ENCODE data around the gene SFRP2. TPM values are rescaled to one million over a fixed set of nuclear protein-coding genes. Genes with fewer than 3 reads are reported as not detected.

SFRP2 gene
- total RNA-seq, 2 experiments from 2014 or later: not detected

DNA sequence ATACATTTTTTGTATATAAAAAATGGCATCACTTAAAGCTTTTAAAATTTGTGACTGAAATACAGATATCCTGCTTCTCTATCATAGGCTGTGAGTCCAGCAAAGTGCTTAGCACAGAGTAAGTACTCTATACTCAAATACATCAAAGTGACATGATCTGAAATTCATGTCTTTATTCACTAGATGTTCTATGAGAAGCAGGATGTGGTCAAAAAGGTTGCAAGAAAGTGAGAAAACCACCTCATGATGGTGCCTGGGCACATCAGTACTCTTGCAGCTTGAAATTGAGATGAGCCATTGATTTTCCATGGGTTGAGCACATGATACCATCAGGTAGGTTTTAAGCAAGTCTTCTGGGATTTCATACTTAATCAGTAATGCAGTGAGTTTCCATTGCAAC, 20.4 kb upstream of the SFRP2 start:
- Histone ChIP-seq H3K4me1 (ENCODE audit: insufficient read depth, low read length, poor library complexity, severe bottlenecking) (no peaks in the 10 kb centered on the region), H4K20me1 (ENCODE audit: insufficient read depth, low read length) (no peaks in the 10 kb centered on the region), H3K9me2 (ENCODE audit: insufficient read depth, low read length) (no peaks in the 10 kb centered on the region), H3K27ac (ENCODE audit: low read depth, low read length, poor library complexity, severe bottlenecking) (no peak overlapping the region), H3K4me2 (ENCODE audit: low read length) (no peak overlapping the region), H3K79me2 (ENCODE audit: insufficient read depth, low read depth, low read length) (no peaks in the 10 kb centered on the region), H3K4me3 (ENCODE audit: low read depth, low read length, poor library complexity, severe bottlenecking) (no peak overlapping the region), H3K9me3 (ENCODE audit: low read length) (no peaks in the 10 kb centered on the region), H2AFZ (ENCODE audit: low read length) (no peak overlapping the region), H3K36me3 (ENCODE audit: insufficient read depth, low read length) (no peaks in the 10 kb centered on the region)
- POLR2A ChIA-PET: no interaction called here
- DNase-seq (ENCODE audit: low spot score): no peak
- TF ChIP-seq, protein P1, sequence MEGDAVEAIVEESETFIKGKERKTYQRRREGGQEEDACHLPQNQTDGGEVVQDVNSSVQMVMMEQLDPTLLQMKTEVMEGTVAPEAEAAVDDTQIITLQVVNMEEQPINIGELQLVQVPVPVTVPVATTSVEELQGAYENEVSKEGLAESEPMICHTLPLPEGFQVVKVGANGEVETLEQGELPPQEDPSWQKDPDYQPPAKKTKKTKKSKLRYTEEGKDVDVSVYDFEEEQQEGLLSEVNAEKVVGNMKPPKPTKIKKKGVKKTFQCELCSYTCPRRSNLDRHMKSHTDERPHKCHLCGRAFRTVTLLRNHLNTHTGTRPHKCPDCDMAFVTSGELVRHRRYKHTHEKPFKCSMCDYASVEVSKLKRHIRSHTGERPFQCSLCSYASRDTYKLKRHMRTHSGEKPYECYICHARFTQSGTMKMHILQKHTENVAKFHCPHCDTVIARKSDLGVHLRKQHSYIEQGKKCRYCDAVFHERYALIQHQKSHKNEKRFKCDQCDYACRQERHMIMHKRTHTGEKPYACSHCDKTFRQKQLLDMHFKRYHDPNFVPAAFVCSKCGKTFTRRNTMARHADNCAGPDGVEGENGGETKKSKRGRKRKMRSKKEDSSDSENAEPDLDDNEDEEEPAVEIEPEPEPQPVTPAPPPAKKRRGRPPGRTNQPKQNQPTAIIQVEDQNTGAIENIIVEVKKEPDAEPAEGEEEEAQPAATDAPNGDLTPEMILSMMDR (conservative IDR thresholded peaks at IDR 0.05; ENCODE audit: low read length): no peak
- TF ChIP-seq EZH2phosphoT487 (IDR thresholded peaks at IDR 0.05; ENCODE audit: borderline replicate concordance, low read depth, low read length): no peak
- intact Hi-C loops (cut with micrococcal nuclease; ENCODE audit: unreplicated experiment): no loop called here
- CTCF ChIA-PET (ENCODE audit: unreplicated experiment): no interaction called here
- no TSS peak for BruUV-seq (replicated peaks)

DNA sequence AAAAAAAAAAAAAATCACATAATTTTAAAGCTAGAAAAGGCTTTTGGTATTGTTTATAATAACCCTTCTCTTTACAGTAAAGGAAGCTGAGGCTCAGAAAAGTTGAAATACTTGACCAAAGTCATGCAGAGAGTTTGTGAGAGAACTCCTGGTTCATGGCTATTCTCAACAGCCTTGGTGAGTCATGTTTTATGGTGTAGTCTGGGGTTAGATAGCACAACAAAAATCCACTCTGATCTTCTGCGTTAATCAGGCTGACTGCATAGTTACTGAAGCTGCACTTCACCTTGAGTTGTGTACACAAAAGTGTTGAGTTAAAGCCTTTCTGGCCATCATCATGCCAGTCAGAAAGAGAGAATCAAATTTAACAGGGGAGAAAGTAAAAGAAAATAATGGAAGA, 19.3 kb upstream of the SFRP2 start:
- H3K4me3 ChIP-seq (ENCODE audit: low read depth, low read length, poor library complexity, severe bottlenecking): no peak overlapping the region
- no peaks in the 10 kb centered on the region for H3K9me3 ChIP-seq (ENCODE audit: low read length)
- no peak overlapping the region for H2AFZ ChIP-seq (ENCODE audit: low read length)
- H3K4me2 ChIP-seq (ENCODE audit: low read length): no peak overlapping the region
- H3K27ac ChIP-seq (ENCODE audit: low read depth, low read length, poor library complexity, severe bottlenecking): no peak overlapping the region
- H3K36me3 ChIP-seq (ENCODE audit: insufficient read depth, low read length): no peaks in the 10 kb centered on the region
- intact Hi-C loops (cut with micrococcal nuclease; ENCODE audit: unreplicated experiment): no loop called here
- H3K79me2 ChIP-seq (ENCODE audit: insufficient read depth, low read depth, low read length): no peaks in the 10 kb centered on the region
- H4K20me1 ChIP-seq (ENCODE audit: insufficient read depth, low read length): no peaks in the 10 kb centered on the region
- CTCF ChIA-PET (ENCODE audit: unreplicated experiment): no interaction called here
- no peak for TF ChIP-seq EZH2phosphoT487 (IDR thresholded peaks at IDR 0.05; ENCODE audit: borderline replicate concordance, low read depth, low read length)
- TF ChIP-seq, protein P1 (conservative IDR thresholded peaks at IDR 0.05; ENCODE audit: low read length): no peak
- POLR2A ChIA-PET: interaction anchor here (0.7 kb wide), 2 partner anchors 125 to 557 kb away, joined by 3 read pairs; no protein-coding TSS in a partner anchor
- DNase-seq (ENCODE audit: low spot score): no peak
- no peaks in the 10 kb centered on the region for H3K4me1 ChIP-seq (ENCODE audit: insufficient read depth, low read length, poor library complexity, severe bottlenecking)
- no TSS peak for BruUV-seq (replicated peaks)
- no peaks in the 10 kb centered on the region for H3K9me2 ChIP-seq (ENCODE audit: insufficient read depth, low read length)

DNA sequence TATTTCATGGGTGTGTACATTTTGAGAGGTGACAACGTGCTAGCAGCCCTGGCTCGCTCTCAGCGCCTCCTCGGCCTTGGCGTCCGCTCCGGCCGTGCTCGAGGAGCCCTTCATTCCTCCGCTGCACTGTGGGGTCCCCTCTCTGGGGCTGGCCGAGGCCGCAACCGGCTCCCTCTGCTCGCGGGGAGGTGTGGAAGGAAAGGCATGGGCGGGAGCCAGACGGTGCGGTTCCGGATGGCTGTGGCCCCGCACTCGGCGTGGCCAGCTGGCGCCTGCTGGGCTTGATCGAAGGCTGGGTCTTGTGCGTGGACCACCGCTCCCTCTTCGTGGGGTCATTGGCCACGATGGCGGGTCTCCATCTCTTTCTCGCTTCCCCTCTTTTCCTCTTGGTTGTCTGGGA, 17.2 kb upstream of the SFRP2 start:
- no TSS peak for BruUV-seq (replicated peaks)
- Histone ChIP-seq H2AFZ (ENCODE audit: low read length) (no peak overlapping the region), H3K9me3 (ENCODE audit: low read length) (no peaks in the 10 kb centered on the region), H3K4me2 (ENCODE audit: low read length) (no peak overlapping the region), H3K9me2 (ENCODE audit: insufficient read depth, low read length) (no peaks in the 10 kb centered on the region), H3K4me1 (ENCODE audit: insufficient read depth, low read length, poor library complexity, severe bottlenecking) (no peaks in the 10 kb centered on the region), H3K4me3 (ENCODE audit: low read depth, low read length, poor library complexity, severe bottlenecking) (no peak overlapping the region), H3K36me3 (ENCODE audit: insufficient read depth, low read length) (no peaks in the 10 kb centered on the region), H4K20me1 (ENCODE audit: insufficient read depth, low read length) (no peaks in the 10 kb centered on the region), H3K27ac (ENCODE audit: low read depth, low read length, poor library complexity, severe bottlenecking) (no peak overlapping the region), H3K79me2 (ENCODE audit: insufficient read depth, low read depth, low read length) (no peaks in the 10 kb centered on the region)
- TF ChIP-seq, protein P1 (conservative IDR thresholded peaks at IDR 0.05; ENCODE audit: low read length): no peak
- TF ChIP-seq EZH2phosphoT487 (IDR thresholded peaks at IDR 0.05; ENCODE audit: borderline replicate concordance, low read depth, low read length): no peak
- intact Hi-C loops (cut with micrococcal nuclease; ENCODE audit: unreplicated experiment): no loop called here
- no peak for DNase-seq (ENCODE audit: low spot score)
- ChIA-PET POLR2A (no interaction called here), CTCF (ENCODE audit: unreplicated experiment) (no interaction called here)
